ENCODE data around the gene RASSF8. TPM values are rescaled to one million over a fixed set of nuclear protein-coding genes. Genes with fewer than 3 reads are reported as not detected.

RASSF8 gene
- polyA plus RNA-seq, 1 donor (not counting 4 experiments of a cell fraction or from before 2014, with no cell fraction given), result 10.5 TPM

DNA sequence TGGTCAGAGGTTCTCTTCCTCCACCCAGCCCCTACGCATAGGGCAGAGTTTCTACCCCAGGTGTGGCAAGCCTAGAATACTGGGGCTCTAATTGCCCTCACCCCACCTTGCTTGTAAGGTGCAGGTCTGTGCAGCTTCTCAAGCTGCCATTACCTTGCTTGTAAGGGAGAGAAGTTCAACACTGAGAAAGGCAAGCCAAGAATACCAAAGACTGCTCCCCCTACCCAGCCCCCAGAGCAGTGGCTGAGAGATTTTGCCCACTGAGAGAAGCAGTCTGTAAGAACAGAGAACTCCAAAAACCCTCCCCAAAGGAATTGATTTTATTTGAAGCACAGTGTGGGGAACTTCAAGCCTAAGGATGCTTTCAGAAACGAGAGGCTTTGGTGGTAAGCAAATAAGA is 63.1 kb downstream of the RASSF8 start:
- no peak overlapping the region for H3K27ac ChIP-seq (ENCODE audit: control insufficient read depth, insufficient read depth, low read length)
- H3K4me1 ChIP-seq (ENCODE audit: control insufficient read depth, extremely low read depth, insufficient read depth, low read length), result no peaks in the 10 kb centered on the region
- dilution Hi-C loops (cut with MboI; ENCODE audit: extremely low pct_ligation_motif_present, low sequenced_read_pairs), result no loop called here
- H3K9me3 ChIP-seq (ENCODE audit: control insufficient read depth, low read depth, low read length), result no peaks in the 10 kb centered on the region
- no peak for TF ChIP-seq EZH2 (IDR thresholded peaks at IDR 0.05; ENCODE audit: low read length)
- TF ChIP-seq, protein P1, sequence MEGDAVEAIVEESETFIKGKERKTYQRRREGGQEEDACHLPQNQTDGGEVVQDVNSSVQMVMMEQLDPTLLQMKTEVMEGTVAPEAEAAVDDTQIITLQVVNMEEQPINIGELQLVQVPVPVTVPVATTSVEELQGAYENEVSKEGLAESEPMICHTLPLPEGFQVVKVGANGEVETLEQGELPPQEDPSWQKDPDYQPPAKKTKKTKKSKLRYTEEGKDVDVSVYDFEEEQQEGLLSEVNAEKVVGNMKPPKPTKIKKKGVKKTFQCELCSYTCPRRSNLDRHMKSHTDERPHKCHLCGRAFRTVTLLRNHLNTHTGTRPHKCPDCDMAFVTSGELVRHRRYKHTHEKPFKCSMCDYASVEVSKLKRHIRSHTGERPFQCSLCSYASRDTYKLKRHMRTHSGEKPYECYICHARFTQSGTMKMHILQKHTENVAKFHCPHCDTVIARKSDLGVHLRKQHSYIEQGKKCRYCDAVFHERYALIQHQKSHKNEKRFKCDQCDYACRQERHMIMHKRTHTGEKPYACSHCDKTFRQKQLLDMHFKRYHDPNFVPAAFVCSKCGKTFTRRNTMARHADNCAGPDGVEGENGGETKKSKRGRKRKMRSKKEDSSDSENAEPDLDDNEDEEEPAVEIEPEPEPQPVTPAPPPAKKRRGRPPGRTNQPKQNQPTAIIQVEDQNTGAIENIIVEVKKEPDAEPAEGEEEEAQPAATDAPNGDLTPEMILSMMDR (optimal IDR thresholded peaks at IDR 0.05 in 1 of 3, IDR thresholded peaks at IDR 0.05 in 1 of 3, conservative IDR thresholded peaks at IDR 0.05 in 1 of 3; ENCODE audit: extremely low read depth in 1 of 3, insufficient read depth in 2 of 3, low read length in 3 of 3), result no peak
- no peak overlapping the region for H2AFZ ChIP-seq (ENCODE audit: control insufficient read depth, low read length)
- H3K4me3 ChIP-seq (ENCODE audit: control insufficient read depth in 2 of 3, extremely low read depth in 1 of 3, insufficient read depth in 2 of 3, low read depth in 1 of 3, low read length in 3 of 3), result no peak overlapping the region
- peaks cover 5% of the 10 kb centered on the region for H3K79me2 ChIP-seq (ENCODE audit: control insufficient read depth, insufficient read depth, low read length)
- H3K9ac ChIP-seq (ENCODE audit: control insufficient read depth, extremely low read depth, insufficient read depth, low read length), result no peak overlapping the region
- FAIRE-seq (no peak), DNase-seq (ENCODE audit: low read depth, low spot score) (no peak)
- H4K20me1 ChIP-seq (ENCODE audit: control insufficient read depth, extremely low read depth, insufficient read depth, low read length), result no peaks in the 10 kb centered on the region
- H3K4me2 ChIP-seq (ENCODE audit: control insufficient read depth, extremely low read depth, insufficient read depth, low read depth, low read length), result no peak overlapping the region
- no peaks in the 10 kb centered on the region for H3K27me3 ChIP-seq (ENCODE audit: control insufficient read depth, extremely low read depth, insufficient read depth, low read length)
- H3K9me1 ChIP-seq (ENCODE audit: control insufficient read depth, extremely low read depth, insufficient read depth, low read length), result no peaks in the 10 kb centered on the region
- H3K36me3 ChIP-seq (ENCODE audit: control insufficient read depth in 2 of 2, extremely low read depth in 1 of 2, insufficient read depth in 2 of 2, low read length in 2 of 2), result no peaks in the 10 kb centered on the region

DNA sequence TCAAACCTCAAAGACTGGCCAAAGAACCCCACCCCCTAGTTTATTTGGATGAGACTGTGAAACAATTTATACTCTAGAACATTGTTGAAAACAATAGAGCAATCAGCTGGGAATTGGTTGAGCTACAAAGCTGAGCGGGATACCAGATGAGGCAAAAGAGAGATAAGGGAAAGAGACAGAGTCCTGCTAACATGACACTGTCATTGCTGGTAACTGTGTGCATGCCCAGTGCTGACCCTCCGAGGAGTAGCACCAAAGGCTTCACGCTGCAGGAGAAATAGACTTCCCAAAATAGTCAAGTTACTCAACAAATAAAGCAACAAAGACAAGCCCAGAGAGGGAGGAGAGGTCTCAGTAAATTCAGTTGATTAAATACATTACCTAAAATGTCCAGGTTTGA is 63.6 kb downstream of the RASSF8 start:
- Histone ChIP-seq H3K79me2 (ENCODE audit: control insufficient read depth, insufficient read depth, low read length) (peaks cover 5% of the 10 kb centered on the region), H3K27ac (ENCODE audit: control insufficient read depth, insufficient read depth, low read length) (no peak overlapping the region), H2AFZ (ENCODE audit: control insufficient read depth, low read length) (no peak overlapping the region), H3K36me3 (ENCODE audit: control insufficient read depth in 2 of 2, extremely low read depth in 1 of 2, insufficient read depth in 2 of 2, low read length in 2 of 2) (no peaks in the 10 kb centered on the region), H3K27me3 (ENCODE audit: control insufficient read depth, extremely low read depth, insufficient read depth, low read length) (no peaks in the 10 kb centered on the region), H3K9me3 (ENCODE audit: control insufficient read depth, low read depth, low read length) (no peaks in the 10 kb centered on the region), H3K9me1 (ENCODE audit: control insufficient read depth, extremely low read depth, insufficient read depth, low read length) (no peaks in the 10 kb centered on the region), H3K4me1 (ENCODE audit: control insufficient read depth, extremely low read depth, insufficient read depth, low read length) (no peaks in the 10 kb centered on the region), H3K9ac (ENCODE audit: control insufficient read depth, extremely low read depth, insufficient read depth, low read length) (no peak overlapping the region), H3K4me2 (ENCODE audit: control insufficient read depth, extremely low read depth, insufficient read depth, low read depth, low read length) (no peak overlapping the region), H3K4me3 (ENCODE audit: control insufficient read depth in 2 of 3, extremely low read depth in 1 of 3, insufficient read depth in 2 of 3, low read depth in 1 of 3, low read length in 3 of 3) (no peak overlapping the region), H4K20me1 (ENCODE audit: control insufficient read depth, extremely low read depth, insufficient read depth, low read length) (no peaks in the 10 kb centered on the region)
- dilution Hi-C loops (cut with MboI; ENCODE audit: extremely low pct_ligation_motif_present, low sequenced_read_pairs), result no loop called here
- no peak for TF ChIP-seq EZH2 (IDR thresholded peaks at IDR 0.05; ENCODE audit: low read length)
- TF ChIP-seq, protein P1 (optimal IDR thresholded peaks at IDR 0.05 in 1 of 3, IDR thresholded peaks at IDR 0.05 in 1 of 3, conservative IDR thresholded peaks at IDR 0.05 in 1 of 3; ENCODE audit: extremely low read depth in 1 of 3, insufficient read depth in 2 of 3, low read length in 3 of 3), result no peak
- FAIRE-seq (no peak), DNase-seq (ENCODE audit: low read depth, low spot score) (no peak)

All from keratinocyte (primary cell).